Transverse colon (tissue), 4 donors: ENCODE data around the gene PAPOLG. TPM values are rescaled to one million over a fixed set of nuclear protein-coding genes. Genes with fewer than 3 reads are reported as not detected.

Experiments used
- DNase-seq: peaks from one replicate; pipeline ENCODE4 v3.0.0-alpha.2; 2019
- H3K27ac ChIP-seq, 4 donors: fragments of 200-600 bp; sonication (generic); 2 replicates each; pipeline ENCODE4 v1.5.1; 2016 to 2018; ENCODE audit warnings: inconsistent platforms in 4 of 4
- H3K27me3 ChIP-seq: fragments of 200-600 bp; sonication (generic); 2 replicates; pipeline ENCODE4 v1.5.1; 2017; ENCODE audit warnings: inconsistent platforms
- H3K36me3 ChIP-seq, 4 donors: fragments of 200-600 bp; sonication (generic); 2 replicates each; pipeline ENCODE4 v1.5.1; 2017 to 2019; ENCODE audit warnings: inconsistent platforms in 4 of 4
- H3K4me1 ChIP-seq, 4 donors: fragments of 200-600 bp; sonication (generic); 2 replicates each; pipeline ENCODE4 v1.5.1; 2017 to 2020; ENCODE audit warnings: inconsistent platforms in 4 of 4
- H3K4me3 ChIP-seq, 4 donors: fragments of 200-600 bp; sonication (generic); 1 replicate in 1 of 4; 2 replicates in 3 of 4; pipeline versions ENCODE4 v1.5.1 to v1.6.1; 2017 to 2019; ENCODE audit warnings: inconsistent platforms in 4 of 4
- H3K9me3 ChIP-seq, 2 donors: fragments of 200-600 bp; sonication (generic); 2 replicates each; pipeline ENCODE4 v1.5.1; 2017 to 2019; ENCODE audit warnings: inconsistent platforms in 2 of 2
- EP300 ChIP-seq: sonication (generic); formaldehyde crosslinking; IDR thresholded peaks from one replicate; pipeline ENCODE4 v1.6.1; 2017; ENCODE audit warnings: antibody characterized with exemption, low read depth
- POLR2A ChIP-seq: fragments of 450-650 bp; IDR thresholded peaks from one replicate; pipeline ENCODE4 v1.6.1; 2016; ENCODE audit warnings: antibody characterized with exemption, mild to moderate bottlenecking, moderate library complexity
- POLR2AphosphoS5 ChIP-seq, 3 donors: sonication (generic); formaldehyde crosslinking; IDR thresholded peaks; one replicate each; pipeline ENCODE4 v1.6.1; 2016; ENCODE audit warnings: antibody characterized with exemption in 3 of 3
- WGBS, 2 donors: methylation state at CpG; one replicate each; pipeline ENCODE4 v1.1.5; 2018; ENCODE audit warnings: low coverage in 1 of 2; 5-methylcytosine and 5-hydroxymethylcytosine counted together
- in situ Hi-C, 4 donors: fragments of 200-750 bp; cut with MboI; loops; one replicate each; pipeline versions ENCODE4 v1.15.0 to v1.15.1; 2017; ENCODE audit warnings: low sequenced_read_pairs in 3 of 4, low pct_ligation_motif_present in 1 of 4, low pct_unique_long_range_greater_than_20kb in 1 of 4
- intact Hi-C: fragments of 100-400 bp; cut with DNase I; formaldehyde crosslinking; loops from one replicate; pipeline ENCODE4 v1.15.1; 2023; ENCODE audit warnings: low total_unique reads
- total RNA-seq, 4 donors: library from RNA; depleted of rRNA; stranded (reverse); fragments of >200 nt; gene quantifications; one replicate each; pipeline ENCODE4 v1.1.0, GENCODE V29; 2016
- TF ChIP-seq, protein P1 (sequence below), 5 experiments: fragments of 200-600 bp in 3 of 5; fragments of 450-650 bp in 2 of 5; sonication (generic) in 3 of 5; IDR thresholded peaks; 1 replicate in 2 of 5; 2 replicates in 3 of 5; pipeline ENCODE4 v1.5.1; 2016 to 2017; ENCODE audit warnings: antibody characterized with exemption in 5 of 5, inconsistent platforms in 3 of 5, mild to moderate bottlenecking in 2 of 5, moderate library complexity in 1 of 5

Gene PAPOLG
- total RNA-seq, 4 donors from 2014 or later, result 6.0 to 16.5 (median 12.2) TPM

DNA sequence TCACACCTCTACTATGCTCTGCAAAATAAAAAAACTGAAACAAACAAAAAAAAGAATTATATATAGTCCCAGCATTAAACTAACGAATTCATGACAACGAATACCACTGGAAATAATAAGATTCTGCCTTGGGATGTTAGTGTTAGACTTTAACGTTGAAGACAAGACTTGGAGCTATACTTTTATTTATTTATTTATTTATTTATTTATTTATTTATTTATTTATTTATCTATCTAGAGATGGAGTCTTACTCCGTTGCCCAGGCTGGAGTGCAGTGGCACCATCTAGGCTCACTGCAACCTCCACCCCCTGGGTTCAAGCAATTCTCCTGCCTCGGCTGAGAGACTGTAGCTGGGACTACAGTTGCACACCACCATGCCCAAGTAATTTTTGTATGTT, 27.2 kb upstream of the PAPOLG start:
- DNase-seq, result no peak
- WGBS, 2 donors, result 85 to 88% methylated on average over 5 of the region's 5 CpGs
- H3K4me1 ChIP-seq, result no peaks in the 10 kb centered on the region
- no peak for TF ChIP-seq POLR2AphosphoS5 (IDR thresholded peaks at IDR 0.05)
- TF ChIP-seq POLR2A, result no peak
- TF ChIP-seq, protein P1, sequence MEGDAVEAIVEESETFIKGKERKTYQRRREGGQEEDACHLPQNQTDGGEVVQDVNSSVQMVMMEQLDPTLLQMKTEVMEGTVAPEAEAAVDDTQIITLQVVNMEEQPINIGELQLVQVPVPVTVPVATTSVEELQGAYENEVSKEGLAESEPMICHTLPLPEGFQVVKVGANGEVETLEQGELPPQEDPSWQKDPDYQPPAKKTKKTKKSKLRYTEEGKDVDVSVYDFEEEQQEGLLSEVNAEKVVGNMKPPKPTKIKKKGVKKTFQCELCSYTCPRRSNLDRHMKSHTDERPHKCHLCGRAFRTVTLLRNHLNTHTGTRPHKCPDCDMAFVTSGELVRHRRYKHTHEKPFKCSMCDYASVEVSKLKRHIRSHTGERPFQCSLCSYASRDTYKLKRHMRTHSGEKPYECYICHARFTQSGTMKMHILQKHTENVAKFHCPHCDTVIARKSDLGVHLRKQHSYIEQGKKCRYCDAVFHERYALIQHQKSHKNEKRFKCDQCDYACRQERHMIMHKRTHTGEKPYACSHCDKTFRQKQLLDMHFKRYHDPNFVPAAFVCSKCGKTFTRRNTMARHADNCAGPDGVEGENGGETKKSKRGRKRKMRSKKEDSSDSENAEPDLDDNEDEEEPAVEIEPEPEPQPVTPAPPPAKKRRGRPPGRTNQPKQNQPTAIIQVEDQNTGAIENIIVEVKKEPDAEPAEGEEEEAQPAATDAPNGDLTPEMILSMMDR (IDR thresholded peaks at IDR 0.05), result no peak
- no peak for TF ChIP-seq EP300
- H3K27ac ChIP-seq, result no peak overlapping the region
- no peaks in the 10 kb centered on the region for H3K27me3 ChIP-seq
- no peaks in the 10 kb centered on the region for H3K9me3 ChIP-seq
- no peaks in the 10 kb centered on the region for H3K36me3 ChIP-seq
- in situ Hi-C loops (no loop called here), intact Hi-C loops (no loop called here)
- no peak overlapping the region for H3K4me3 ChIP-seq

DNA sequence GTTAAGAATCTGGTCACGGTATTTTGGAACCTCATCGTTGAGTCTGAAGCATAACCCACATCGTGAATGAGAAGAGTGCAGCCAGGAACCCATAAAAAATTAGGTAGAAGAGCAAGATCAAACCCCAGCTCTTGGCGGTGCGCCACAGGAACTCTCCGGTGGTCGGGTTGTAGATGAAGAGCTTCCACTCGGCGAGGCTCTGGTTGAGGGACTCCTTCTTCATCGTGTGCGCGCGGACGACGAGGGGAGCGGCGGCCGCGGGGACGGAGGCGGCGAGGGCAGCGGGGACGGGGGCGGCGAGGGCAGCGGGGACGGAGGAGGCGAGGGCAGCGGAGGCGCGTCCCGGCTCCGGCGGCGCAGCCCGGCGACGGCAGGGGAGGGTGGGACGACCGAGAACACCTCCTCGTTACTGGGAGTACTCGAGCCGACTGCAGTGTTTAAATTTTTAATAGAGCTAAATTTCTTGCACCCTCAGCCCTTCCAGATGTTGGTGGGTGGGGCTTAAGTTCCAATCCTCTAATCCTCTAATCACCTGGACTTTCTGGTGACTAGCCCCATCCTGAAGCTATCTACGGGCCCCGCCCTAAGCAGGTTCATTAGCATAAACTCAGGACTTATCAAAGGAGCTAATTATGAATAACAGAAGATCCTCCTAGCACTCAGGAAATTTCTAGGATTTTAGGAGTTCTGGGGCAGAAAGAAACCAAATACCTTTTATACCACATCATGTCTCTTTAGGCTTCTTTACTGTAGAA, 20.4 kb upstream of the PAPOLG start:
- Histone ChIP-seq H3K36me3 (no peaks in the 10 kb centered on the region), H3K27ac (no peak overlapping the region), H3K4me3 (peak overlapping the region in 3 of 4 donors; percentile 16 to 47 (median 23)), H3K4me1 (peaks cover 0 to 5% (median 0%) of the 10 kb centered on the region in 4 donors), H3K27me3 (peaks cover 44% of the 10 kb centered on the region), H3K9me3 (no peaks in the 10 kb centered on the region)
- TF ChIP-seq POLR2A (no peak), POLR2AphosphoS5 (IDR thresholded peaks at IDR 0.05) (no peak), EP300 (no peak)
- TF ChIP-seq, protein P1 (IDR thresholded peaks at IDR 0.05), result no peak
- in situ Hi-C loops (no loop called here), intact Hi-C loops (no loop called here)
- no peak for DNase-seq
- 3 to 14% methylated on average over 1 to 40 of the region's 46 CpGs for WGBS, 2 donors

DNA sequence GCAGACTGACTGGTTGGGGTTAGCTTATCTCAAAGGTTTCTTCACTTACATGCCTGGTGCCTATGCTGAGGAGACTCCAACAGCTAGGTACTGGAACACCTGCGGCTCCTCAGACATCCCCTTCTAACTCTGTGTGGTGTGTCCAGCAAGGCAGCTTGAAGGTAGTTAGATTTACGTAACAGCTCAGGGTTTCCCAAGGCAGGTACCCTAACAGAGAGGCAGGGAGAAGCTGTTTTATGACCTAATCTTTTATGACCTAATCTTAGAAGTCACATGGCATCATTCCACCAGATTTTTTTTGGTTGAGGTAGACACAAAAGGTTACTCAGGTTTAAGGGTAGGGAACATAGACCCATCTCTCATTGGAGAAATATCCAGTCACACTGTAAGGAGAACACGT, 17.4 kb upstream of the PAPOLG start:
- WGBS, 2 donors, result 90% methylated on average over 3 of the region's 3 CpGs; no CpG with 5 or more reads in 1 of the 2 donors
- TF ChIP-seq EP300, result no peak
- TF ChIP-seq, protein P1 (IDR thresholded peaks at IDR 0.05), result no peak
- TF ChIP-seq POLR2AphosphoS5 (IDR thresholded peaks at IDR 0.05), result no peak
- no peak for TF ChIP-seq POLR2A
- in situ Hi-C loops, result no loop called here
- DNase-seq, result no peak
- no peaks in the 10 kb centered on the region for H3K36me3 ChIP-seq
- H3K4me1 ChIP-seq, result peaks cover 0 to 5% (median 0%) of the 10 kb centered on the region in 4 donors
- no peak overlapping the region for H3K27ac ChIP-seq
- H3K9me3 ChIP-seq, result no peaks in the 10 kb centered on the region
- H3K27me3 ChIP-seq, result peaks cover 44% of the 10 kb centered on the region
- no peak overlapping the region for H3K4me3 ChIP-seq
- intact Hi-C loops, result no loop called here

DNA sequence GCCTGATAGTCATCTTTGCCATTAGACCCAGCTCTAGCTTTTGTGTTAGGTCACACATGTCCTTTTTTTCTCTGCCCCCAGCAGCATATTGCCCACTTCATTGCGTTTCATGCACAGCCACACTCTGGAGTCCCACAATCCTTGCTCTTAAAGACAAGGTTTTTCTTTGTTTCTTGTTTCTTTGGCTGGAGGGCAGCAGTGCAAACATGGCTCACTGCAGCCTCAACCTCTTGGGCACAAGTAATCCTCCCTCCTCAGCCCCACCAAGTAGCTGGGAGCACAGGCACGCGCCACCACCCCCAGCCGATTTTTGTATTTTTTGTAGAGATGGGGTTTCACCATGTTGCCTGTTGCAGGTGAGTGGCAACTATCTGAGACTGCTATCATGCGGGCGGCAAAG, 16.9 kb upstream of the PAPOLG start:
- Histone ChIP-seq H3K36me3 (no peaks in the 10 kb centered on the region), H3K4me3 (no peak overlapping the region), H3K27me3 (peaks cover 42% of the 10 kb centered on the region), H3K9me3 (no peaks in the 10 kb centered on the region), H3K4me1 (peaks cover 0 to 5% (median 0%) of the 10 kb centered on the region in 4 donors), H3K27ac (no peak overlapping the region)
- DNase-seq, result no peak
- in situ Hi-C loops, result no loop called here
- WGBS, 2 donors, result 86 to 87% methylated on average over 5 to 6 of the region's 6 CpGs
- intact Hi-C loops, result no loop called here
- TF ChIP-seq, protein P1 (IDR thresholded peaks at IDR 0.05), result no peak
- TF ChIP-seq POLR2AphosphoS5 (IDR thresholded peaks at IDR 0.05) (no peak), POLR2A (no peak), EP300 (no peak)
